HG02970 (cell line): ENCODE measurements around the gene CCDC181.

Experiments
- ATAC-seq: cut with Tn5 transposase; IDR thresholded peaks from one replicate; pipeline ENCODE4 v1.9.1; 2021; ENCODE audit warnings: mild to moderate bottlenecking, moderate library complexity, moderate number of reproducible peaks; ENCODE audit not compliant: unreplicated experiment, low FRiP score

Gene CCDC181

DNA sequence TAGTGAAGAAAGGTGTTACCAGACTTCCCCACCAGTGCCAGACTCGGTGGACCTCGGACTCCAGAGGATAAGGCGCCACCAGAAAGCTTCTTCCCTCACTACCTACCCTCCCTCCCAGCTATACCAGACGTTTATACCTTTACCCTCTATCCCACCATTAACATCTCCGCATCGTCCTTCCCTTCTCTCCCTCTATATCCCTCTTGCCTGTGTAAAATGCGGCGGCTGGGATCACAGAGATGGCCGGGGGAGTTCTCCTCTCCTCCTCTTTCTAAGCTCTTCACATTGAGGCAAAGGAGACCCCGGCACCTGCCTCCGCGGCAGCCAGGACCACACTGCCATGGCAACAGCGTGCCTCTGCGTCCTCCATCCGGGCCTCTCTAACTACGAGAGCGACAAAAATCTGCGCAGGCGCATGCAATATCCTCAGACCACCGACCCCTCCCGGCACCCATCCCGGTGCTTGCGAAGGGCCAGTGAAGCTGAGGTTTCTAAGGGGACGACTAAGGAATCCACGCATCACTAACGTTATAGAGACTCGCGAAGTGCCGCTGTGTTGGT lies at the start of gene CCDC181:
Gene CCDC181, minus strand, starts transcription at position 394 of the 561 bp plus-strand sequence. CDS start 2,547 bp downstream, outside the sequence.
- peak; percentile 67 for ATAC-seq

DNA sequence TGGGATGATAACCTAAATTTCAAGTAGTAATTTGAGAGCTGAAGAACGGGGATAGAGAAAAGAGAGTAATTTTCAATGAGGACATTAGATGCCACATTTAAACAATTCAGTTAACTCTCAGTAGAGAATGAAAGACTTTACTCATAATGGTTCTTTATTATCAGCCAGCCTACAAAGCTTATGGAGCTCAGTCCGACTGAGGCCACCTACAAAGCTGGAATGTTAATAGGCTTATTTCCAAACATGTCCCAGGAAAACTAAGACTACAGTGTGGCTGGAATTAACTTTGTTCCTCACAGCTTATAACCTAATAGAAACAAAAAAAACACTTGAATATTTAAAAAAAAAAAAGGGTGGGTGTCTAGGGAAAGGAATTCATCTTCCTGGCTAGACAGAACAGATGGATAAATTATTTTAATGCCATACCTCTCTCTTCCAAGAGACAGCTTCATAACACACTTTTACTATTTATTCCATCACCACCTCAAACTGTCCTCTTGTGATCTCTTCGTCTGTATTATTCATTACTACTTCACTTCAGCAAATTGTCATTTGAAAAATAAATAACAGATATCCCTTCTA lies 48.6 kb upstream of the CCDC181 start:
- ATAC-seq, result no peak

DNA sequence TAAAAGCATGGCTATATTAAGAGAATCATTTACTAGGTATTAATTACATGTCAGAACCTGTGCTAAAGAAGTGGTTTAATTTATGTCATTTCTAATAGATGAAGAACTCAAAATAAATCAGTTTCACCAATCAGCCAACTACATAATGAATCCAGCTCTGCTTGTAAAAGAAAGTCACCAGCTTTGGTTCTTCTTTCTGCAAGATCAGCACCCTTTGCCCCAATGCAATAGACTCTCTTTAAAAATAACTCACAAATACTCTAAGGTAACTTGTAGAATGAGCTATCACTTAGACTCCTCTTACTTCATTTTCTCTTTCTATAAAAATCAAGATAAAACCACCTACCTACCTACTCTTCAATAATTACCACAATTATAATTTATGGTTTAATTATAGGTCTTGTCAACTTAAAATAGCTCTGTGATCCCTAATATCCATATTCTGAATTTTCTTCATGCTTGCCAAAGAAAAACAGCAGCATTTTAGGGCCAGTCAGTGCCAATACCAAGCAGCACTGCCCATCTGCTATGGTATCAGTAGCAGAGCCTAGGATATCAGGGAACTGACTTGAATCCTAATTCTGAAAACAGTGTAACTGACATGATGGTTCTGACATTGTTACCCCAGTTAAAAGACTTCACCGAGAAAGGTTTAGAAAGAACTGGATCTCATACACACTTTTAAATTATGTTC lies 47.2 kb upstream of the CCDC181 start:
- no peak for ATAC-seq

DNA sequence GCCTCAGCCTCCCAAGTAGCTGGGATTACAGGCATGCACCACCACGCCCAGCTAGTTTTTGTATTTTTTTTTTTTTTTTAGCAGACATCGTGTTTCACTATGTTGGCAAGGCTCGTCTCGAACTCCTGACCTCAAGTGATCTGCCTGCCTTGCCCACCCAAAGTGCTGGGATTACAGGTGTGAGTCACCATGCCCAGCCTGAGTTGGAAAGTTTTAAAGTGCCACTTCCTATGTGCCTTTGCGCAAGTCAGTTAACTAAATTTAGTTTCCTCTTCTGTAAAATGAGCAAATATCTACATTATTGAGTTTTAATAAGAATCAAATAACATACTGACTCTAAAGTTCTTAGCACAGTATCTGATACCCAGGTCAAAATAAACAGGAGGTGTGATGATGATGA lies 46.1 kb upstream of the CCDC181 start:
- ATAC-seq, result no peak

DNA sequence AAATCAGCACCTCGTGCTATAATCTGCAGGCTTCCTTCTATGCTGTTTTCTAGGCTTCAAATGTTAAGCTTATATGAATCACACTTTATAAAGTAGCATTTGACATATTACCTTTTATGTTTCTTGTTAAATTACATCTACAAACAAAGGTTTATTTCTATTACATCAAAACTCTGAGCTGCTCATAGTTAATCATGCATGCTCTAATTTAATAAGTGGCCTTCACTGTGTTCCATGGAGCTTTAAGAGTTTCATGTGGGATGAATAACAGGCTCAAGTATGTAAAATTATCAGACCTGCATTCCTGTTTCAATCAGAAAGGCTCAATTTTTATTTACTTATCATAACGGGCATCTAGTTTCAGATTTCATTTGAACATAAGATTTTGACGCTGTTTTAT lies 45.5 kb upstream of the CCDC181 start:
- ATAC-seq, result no peak

DNA sequence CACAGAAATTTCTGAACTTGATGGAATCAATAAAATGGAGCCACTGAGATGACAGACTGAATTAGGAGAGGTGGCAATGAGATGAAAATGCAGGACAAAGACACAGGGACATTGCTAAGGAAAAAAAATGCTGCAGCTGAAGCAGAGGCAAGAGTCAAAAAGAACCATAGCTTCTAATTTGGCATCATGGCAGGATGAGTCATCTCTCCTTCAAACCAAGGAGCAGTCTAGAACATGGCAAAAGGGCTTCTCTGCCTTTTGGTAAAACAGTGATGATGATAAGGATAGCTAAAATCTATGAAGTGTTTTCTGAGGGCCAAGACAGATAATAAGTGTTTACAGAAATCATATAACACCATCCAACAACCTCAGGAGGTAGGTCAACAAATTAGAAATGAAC lies 41.7 kb upstream of the CCDC181 start:
- ATAC-seq, result no peak

DNA sequence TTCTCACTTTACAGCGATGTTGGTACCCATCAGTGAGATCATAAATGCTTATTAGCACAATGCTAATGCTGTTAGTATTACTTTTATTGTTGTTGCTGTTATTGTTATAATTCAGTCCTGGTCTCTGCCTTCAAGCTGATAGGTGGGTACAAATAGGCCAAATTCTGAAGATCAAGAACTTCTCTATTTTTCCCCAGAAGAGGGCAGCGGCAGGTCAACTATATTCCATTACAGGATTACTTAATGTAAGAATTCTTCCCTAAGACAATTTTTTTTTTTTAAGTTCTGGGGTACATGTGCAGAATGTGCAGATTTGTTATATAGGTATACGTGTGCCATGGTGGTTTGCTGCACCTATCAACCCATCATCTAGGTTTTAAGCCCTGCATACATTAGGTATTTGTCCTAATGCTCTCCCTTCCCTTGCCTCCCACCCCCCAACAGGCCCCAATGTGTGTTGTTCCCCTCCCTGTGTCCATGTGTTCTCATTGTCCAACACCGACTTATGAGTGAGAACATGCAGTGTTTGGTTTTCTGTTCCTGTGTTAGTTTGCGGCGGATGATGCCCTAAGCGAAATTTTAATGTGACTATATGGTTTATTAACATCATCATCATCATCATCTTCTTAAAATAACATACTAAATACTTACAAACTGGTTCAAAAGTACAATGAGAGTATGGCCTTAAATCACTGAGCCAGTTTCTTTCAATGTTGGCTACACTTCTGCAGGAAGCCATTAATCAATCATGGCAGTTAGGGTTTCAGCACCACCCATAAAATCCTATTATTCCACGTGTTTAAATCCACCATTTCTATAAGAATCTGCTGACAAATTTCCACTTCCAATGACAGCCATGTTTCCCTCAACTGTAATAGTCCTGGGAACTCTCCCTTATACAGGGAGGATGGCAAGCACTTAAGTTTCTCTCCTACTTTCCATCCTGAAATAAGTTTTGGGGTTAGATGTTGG lies 39.3 kb upstream of the CCDC181 start:
- no peak for ATAC-seq

DNA sequence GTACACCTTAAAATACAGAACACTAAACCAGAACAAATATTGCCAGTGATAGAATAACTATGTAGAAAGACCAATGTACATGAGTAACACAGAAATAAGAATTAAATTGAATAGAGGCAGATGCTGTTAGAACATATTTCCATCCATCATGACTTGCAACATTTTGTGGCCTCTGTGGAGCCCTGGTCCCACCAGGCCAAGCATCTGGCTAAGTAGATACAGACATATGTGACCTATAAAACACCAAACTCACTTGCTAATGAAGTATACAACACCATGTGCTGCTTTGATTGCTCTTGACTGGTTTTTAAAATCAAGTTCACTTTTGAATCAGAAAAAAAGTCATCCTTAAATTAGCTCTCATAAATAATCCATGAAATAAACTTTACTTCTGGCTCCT lies 38.0 kb upstream of the CCDC181 start:
- ATAC-seq, result no peak

DNA sequence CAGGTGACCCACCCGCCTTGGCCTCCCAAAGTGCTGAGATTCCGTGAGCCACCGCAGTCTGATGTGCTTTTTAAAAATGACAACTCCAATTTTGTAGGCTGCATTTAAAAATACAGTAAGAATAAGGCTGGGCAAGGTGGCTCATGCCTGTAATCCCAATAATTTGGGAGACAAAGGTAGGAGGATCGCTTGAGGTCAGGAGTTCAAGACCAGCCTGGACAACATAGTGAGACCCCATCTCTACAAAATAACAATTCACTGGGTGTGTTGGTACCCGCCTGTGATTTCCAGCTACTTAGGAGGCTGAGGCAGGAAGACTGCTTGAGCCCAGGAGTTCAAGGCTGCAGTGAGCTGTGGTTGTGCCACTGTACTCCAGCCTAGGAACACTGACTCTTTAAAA lies 35.1 kb upstream of the CCDC181 start:
- no peak for ATAC-seq

DNA sequence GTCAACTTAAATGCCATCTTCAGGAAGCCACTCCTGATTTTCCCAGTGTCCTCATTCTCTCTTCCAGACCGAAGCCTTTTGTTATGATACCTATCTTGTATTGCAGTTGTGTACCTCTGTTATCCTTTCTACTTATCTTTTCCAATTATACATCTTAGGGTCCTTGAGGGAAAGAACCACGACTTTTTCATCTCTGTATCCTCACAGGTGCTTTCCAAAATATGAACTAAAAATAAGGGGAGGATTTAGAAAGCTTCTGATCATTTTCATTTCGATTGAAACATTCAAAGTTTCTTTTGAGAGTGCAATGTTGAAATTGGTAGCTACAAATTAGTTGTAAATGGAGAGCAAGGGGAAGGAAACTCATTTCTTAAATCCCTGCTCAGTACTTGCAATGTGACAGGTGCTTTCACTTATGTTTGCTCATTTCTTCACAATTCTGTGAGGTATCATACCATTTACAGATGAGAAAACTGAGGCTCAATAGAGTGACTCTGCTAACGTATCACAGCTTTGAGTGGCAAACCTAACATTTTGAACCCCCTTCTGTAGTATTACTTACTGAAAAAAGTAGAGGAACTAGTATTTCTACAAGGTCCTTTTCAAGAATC lies 34.2 kb upstream of the CCDC181 start:
- ATAC-seq, result no peak

DNA sequence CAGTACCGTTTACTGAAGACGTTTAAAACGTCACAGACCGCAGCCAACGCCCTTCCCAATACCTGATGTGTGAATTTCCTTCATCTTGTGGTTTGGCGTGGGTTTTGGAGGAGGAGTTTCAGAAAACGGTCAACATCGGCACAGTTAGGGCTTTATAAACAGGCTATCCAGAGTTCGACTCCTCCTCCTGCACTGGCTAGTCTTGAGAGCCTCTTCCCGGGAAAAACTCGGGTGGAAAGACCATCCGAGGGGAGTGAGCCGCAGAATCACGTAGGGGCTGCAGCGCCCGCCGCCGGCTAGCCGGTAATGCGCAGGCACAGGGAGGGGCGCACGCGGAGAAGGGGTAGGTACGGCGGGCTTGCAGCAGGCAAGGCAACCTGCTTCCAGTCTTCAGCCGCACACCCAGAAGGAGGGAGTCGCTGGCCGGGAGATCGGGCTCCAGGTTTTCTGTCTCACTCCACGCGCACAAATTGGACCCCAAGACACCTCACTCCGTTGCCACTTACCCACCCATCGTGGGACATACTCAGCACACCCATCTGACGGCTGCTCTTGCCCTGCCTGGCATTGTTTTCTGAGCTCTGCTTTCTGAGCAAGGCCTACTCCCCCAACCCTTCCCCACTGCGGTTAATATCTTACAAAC lies 33.0 kb upstream of the CCDC181 start:
- no peak for ATAC-seq

DNA sequence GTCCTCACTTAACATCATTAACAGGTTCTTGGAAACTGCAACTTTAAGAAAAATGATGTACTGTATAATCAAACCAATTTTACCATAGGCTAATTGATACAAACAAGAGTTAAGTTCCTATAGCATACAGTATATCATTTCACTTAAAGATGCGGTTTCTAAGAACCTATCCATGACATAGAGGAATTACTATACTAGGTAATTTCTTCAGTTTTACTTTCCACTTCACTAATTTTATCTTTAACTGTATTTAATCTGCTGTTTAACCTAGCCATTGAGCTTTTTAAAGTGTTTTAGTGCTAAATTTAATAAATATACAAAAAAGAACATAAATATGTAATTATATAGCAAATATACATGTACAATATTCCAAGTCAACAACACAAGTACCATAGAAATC lies 30.2 kb upstream of the CCDC181 start:
- no peak for ATAC-seq

DNA sequence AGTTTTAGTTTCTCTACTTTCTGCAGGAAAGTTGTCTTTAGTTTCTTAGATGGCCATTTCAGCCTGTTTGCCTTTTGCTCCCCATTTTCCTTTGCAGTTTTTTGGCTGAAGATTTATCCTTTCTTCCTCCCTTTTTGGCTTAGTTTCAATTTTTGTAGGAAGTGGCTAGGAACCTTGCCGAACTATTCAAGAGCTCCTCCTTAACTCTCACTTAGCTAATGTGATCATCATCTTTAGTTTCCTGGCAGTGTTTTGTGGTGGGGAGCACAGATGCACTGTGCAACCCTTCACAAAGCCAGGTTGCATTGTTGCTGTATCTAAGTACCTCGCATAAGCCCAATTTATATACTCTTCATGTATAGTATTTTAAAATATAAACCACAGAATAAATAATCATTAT lies 28.8 kb upstream of the CCDC181 start:
- no peak for ATAC-seq

DNA sequence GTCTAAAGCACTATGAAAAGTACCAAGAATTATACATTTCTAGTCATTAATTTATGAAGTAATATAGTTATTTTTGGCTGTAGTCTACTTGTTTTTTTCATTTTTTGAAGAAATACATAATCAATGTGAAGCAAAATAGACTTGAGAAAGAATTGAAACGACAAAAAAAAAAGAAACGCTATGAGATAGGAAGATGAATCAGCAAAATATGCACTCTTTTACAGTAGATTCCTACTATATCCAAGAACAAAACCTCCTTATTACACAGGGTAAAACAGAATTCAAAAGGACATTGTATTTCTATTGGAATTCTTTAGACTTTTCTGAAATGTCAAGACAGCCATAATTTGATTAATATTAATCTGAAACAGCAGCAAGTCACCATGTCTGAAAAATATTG lies 25.6 kb upstream of the CCDC181 start:
- no peak for ATAC-seq

DNA sequence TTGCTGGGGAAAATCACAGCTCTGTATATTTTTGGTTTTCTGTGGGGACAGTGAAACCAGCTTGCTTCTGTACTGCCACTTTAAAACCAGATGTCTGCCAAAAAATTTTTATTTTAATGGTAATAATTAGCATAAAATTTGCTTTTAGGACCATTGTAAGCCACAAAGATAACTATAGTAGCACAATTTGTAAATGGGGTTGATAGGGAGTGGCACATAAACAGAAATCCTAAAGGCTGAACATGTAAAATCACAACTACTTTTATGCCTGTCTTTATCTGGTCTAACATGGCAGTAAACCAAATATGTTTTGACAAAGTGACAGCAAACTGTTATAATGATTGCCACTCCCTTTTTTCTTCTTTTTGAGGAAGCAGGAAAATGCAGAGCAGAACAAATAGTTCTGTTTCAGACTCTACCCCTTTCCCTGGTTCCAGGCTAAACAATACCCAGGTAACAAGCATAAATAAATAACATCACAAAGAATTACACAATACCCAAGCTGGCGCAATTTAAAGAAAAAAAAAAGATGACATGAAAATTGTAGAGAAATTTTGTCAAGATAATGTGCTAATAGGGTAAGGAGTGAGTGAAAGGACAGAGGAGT lies 24.0 kb upstream of the CCDC181 start:
- no peak for ATAC-seq

DNA sequence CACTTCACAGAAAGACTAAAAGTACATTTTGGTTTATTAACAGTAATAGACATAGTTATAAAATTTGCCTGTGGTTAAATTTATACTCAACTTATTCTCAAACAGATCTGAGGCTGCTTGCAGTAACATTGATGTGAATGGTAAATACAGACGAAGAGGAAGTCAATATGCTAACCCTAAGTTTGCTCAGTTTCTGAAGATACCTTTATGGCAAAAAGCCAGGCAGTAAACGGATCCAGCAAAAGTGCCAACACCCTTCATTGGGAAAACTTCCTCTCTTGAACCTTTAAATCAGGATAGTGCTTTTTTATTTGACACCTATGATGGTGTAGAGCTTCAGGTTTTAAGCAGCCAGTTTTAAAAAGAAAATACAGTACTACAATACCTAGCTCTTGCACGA lies 16.6 kb upstream of the CCDC181 start:
- no peak for ATAC-seq

DNA sequence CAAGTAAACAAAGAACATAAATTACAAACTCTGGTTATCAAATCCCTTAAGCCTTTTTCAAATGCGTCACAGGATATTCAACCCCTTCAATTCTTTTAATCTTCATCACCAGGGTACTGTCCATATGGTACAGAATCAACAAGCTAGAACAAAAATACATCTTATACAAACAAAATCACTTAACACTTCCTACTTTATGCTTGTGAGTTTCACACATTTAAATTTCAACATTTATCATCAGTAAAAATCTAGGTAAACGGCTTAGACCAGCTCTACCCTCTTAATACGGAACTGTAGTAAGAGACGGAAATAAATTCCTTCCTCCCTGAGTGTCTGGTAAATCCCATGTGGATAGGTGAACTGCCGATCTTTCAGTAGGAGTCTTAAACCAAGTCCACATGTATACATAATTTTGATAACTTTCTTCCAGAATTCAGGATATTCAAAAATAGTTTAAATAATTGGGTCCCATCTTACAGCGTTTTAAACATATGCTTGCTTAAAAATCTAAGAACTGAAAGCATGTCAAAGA lies 1.0 kb downstream of the CCDC181 start:
- no peak for ATAC-seq

DNA sequence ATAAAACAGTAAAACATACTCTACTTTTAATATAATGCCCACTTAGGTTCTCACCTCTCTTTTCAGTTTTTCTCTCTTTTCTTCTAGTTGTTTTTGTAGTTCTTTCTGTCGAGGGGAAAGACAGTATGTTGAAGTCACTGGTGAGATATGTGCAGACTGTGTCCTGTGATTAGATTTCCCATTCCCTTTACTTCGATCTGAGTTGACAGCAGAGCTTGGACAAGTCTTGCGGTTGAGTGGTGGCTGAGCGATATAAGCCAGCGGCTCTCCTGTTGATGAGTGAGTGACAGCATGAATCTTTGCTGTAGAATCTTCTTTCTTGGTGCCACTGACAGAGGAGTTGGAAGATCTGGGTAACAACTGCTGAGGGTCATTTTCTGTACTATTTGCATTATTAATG lies 6.0 kb downstream of the CCDC181 start:
- no peak for ATAC-seq

DNA sequence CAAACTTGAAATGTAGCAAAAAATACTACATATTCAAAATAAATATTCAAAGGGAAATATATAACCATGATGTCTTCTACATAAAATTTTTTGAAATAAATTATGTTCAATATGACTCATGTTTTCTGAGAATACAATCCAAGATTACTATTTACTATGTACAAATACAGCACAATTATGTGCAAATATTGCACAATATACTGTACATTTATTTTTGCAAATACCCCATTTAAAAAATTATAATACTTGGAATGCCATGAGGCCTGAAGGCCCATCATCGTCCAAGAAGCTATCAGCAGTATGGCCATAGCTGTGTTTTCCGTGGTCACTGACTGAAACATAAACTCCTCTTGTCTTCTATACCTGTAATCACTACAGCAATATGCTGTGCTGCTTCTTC lies 12.3 kb downstream of the CCDC181 start:
- no peak for ATAC-seq
